ENCODE measurements around the gene ARL15. TPM values are rescaled to one million over a fixed set of nuclear protein-coding genes. Genes with fewer than 3 reads are reported as not detected.

The ARL15 gene
- total RNA-seq (2012; rRNA removed) (19.2 TPM in 2 replicates), polyA plus RNA-seq (2012; rRNA removed) (6.6 and 7.3 TPM in 2 replicates), Bru-seq, nascent RNA (percentile 74 among the genes with signal in this experiment), BruChase-seq, experiment 1, labeled RNA remaining after a 6-hour chase (percentile 82 among the genes with signal in this experiment), BruChase-seq, experiment 2, labeled RNA remaining after a 2-hour chase (percentile 86 among the genes with signal in this experiment)
- 2.2 and 4.1 TPM in 2 replicates for polyA plus RNA-seq (2012; cell fraction: cytosol; rRNA removed)
- polyA plus RNA-seq (2012; cell fraction: nucleus; rRNA removed; ENCODE audit: low replicate concordance), result 1.4 and 5.5 TPM in 2 replicates
- long read RNA-seq, partial matches to known transcripts, result 0 of 2 reads
- long read RNA-seq, other reads (novel, unspliced or antisense), result 2 of 2 reads

GRCh38 chr5:54310433-54311175 is at the start of gene ARL15:
TSS of gene ARL15 (minus strand) at chr5:54310573.
- Histone ChIP-seq H3K56ac (ENCODE audit: extremely low read depth, insufficient read depth, low read length) (peak within 1 kb of the TSS; percentile 85), H2AFZ (replicated peaks; ENCODE audit: low read length, poor library complexity) (peak within 1 kb of the TSS; percentile 98), H3K4ac (ENCODE audit: low read depth, low read length) (peak within 1 kb of the TSS; percentile 82), H4K5ac (ENCODE audit: low read depth, low read length) (peak within 1 kb of the TSS; percentile 9; the same call in 1 of the 2 replicates), H3K9me3 (ENCODE audit: control insufficient read depth, insufficient read depth, low read length) (no peaks in the 10 kb centered on the region), H3K36me3 (ENCODE audit: control insufficient read depth, insufficient read depth, low read length) (no peaks in the 10 kb centered on the region), H3K4me3 (ENCODE audit: insufficient read depth, low read depth, low read length) (peak within 1 kb of the TSS; percentile 62), H3K4me2 (ENCODE audit: low read depth, low read length) (peak within 1 kb of the TSS; percentile 95), H3K27me3 (ENCODE audit: control insufficient read depth, insufficient read depth, low read length) (peaks cover under 1% of the 10 kb centered on the region; the same call in 1 of the 2 replicates), H3K9ac (ENCODE audit: low read depth, low read length) (peak within 1 kb of the TSS; percentile 88), H3K9me1 (ENCODE audit: insufficient read depth, low read length) (no peaks in the 10 kb centered on the region; the same call in 1 of the 2 replicates), H2AK5ac (ENCODE audit: low read depth, low read length) (no peak within 1 kb of the TSS), H3K27ac (ENCODE audit: insufficient read depth, low read length) (peak within 1 kb of the TSS; percentile 81), H3K4me1 (ENCODE audit: control insufficient read depth, insufficient read depth, low read length) (no peaks in the 10 kb centered on the region; the same call in 1 of the 2 replicates), H2BK5ac (ENCODE audit: low read depth, low read length, poor library complexity, severe bottlenecking) (peak within 1 kb of the TSS; percentile 56), H3K79me1 (ENCODE audit: low read depth in 1 of 2, low read length in 2 of 2) (peaks cover 0 to 18% of the 10 kb centered on the region in 2 experiments; a peak in 2 of 4 replicates), H2BK15ac (ENCODE audit: low read depth, low read length) (no peak within 1 kb of the TSS; the same call in 2 of the 3 replicates), H3K23ac (ENCODE audit: low read depth, low read length) (peak within 1 kb of the TSS; percentile 97), H4K20me1 (ENCODE audit: insufficient read depth, low read length) (no peaks in the 10 kb centered on the region; the same call in 1 of the 2 replicates), H2BK20ac (ENCODE audit: low read depth, low read length) (peak within 1 kb of the TSS; percentile 33; the same call in 1 of the 2 replicates), H4K91ac (ENCODE audit: insufficient read depth, low read depth, low read length) (0 out of 2 replicates have a peak within 1 kb of the TSS, but pooled peaks have one; percentile 36), H2AK9ac (replicated peaks; ENCODE audit: low read depth, low read length, poor library complexity) (peak within 1 kb of the TSS; percentile 84), H2BK120ac (ENCODE audit: low read depth, low read length) (peak within 1 kb of the TSS; percentile 84), H3K14ac (replicated peaks; ENCODE audit: low read depth, low read length) (peak within 1 kb of the TSS; percentile 91), H4K8ac (ENCODE audit: low read depth in 2 of 2, low read length in 2 of 2) (peak within 1 kb of the TSS in 1 of 2 experiments; percentile 91; a peak in 2 of 4 replicates), H3K18ac (ENCODE audit: low read depth, low read length) (peak within 1 kb of the TSS; percentile 22; the same call in 1 of the 2 replicates)
- intact Hi-C loops (cut with micrococcal nuclease) (loop anchor here (2.0 kb wide), 1 partner anchor 178 kb away; no protein-coding TSS in a partner anchor), in situ Hi-C loops (cut with MboI; ENCODE audit: low sequenced_read_pairs) (no loop called here), dilution Hi-C loops (cut with HindIII; ENCODE audit: low sequenced_read_pairs, unreplicated experiment) (no loop called here)
- ChIA-PET POLR2A (ENCODE audit: unreplicated experiment) (interaction anchor here (0.6 kb wide), 3 partner anchors 52 to 924 kb away, joined by 3 to 4 read pairs (median 3); no protein-coding TSS in a partner anchor), CTCF (interaction anchor here (0.6 to 2.4 kb wide), 9 partner anchors 17 to 1545 kb away, joined by 3 to 13 read pairs (median 3); no protein-coding TSS in a partner anchor)
- ATAC-seq (ENCODE audit: low read depth), result peak; percentile 95
- WGBS, 2 experiments (ENCODE audit: extremely low coverage in 2 of 2, insufficient read length in 1 of 2), result 1% methylated on average over 23 of the region's 50 CpGs; no CpG with 5 or more reads in 1 of the 2 experiments
- peak; percentile 96 for DNase-seq
- BruUV-seq (replicated peaks), result no TSS peak
- TF ChIP-seq CTCF (conservative IDR thresholded peaks at IDR 0.05; ENCODE audit: low read depth, low read length) (no peak), POLR2A (IDR thresholded peaks at IDR 0.05; ENCODE audit: low read depth, low read length) (peak; percentile 99), RAD21 (IDR thresholded peaks at IDR 0.05; ENCODE audit: low read length) (no peak), RFX5 (IDR thresholded peaks at IDR 0.05; ENCODE audit: low read depth, low read length) (peak; percentile 60; the same call in 1 of the 2 replicates), BHLHE40 (IDR thresholded peaks at IDR 0.05; ENCODE audit: low read depth, low read length) (no peak), MAZ (IDR thresholded peaks at IDR 0.05; ENCODE audit: borderline replicate concordance, low read depth, low read length) (peak; percentile 81; the same call in 1 of the 2 replicates), CEBPB (IDR thresholded peaks at IDR 0.05; ENCODE audit: low read depth, low read length) (peak; percentile 97), CHD1 (IDR thresholded peaks at IDR 0.05; ENCODE audit: low read depth, low read length) (no peak), FOS (IDR thresholded peaks at IDR 0.05; ENCODE audit: low read depth, low read length) (no peak), RCOR1 (IDR thresholded peaks at IDR 0.05; ENCODE audit: insufficient replicate concordance, low read length) (no peak), ELK1 (IDR thresholded peaks at IDR 0.05; ENCODE audit: borderline replicate concordance, low read depth, low read length) (no peak)
